NCI-H345 (cell line): ENCODE data around the gene ZNF518A.
A peak's percentile ranks its signal among the peaks of the same experiment; 100 is the strongest.

Source experiments
- DNase-seq: peaks from one replicate; lab custom pipeline; 2025; lab: John Stamatoyannopoulos, UW

Gene ZNF518A

GRCh38 chr10:96129387-96130325 lies at the start of gene ZNF518A:
TSS of gene ZNF518A (plus strand) at chr10:96130297. CDS start at chr10:96156323, 26,026 bp downstream.
- DNase-seq: peak; percentile 94

- DNase-seq: peak; percentile 6
These were observed 47.9 kb upstream of the ZNF518A start for GRCh38 chr10:96082153-96082552.

- no peak for DNase-seq
These were observed 47.3 kb upstream of the ZNF518A start for GRCh38 chr10:96082748-96083147.

- DNase-seq: no peak
These were observed 41.0 kb upstream of the ZNF518A start for GRCh38 chr10:96089116-96089515.

- DNase-seq: peak; percentile 91
These were observed 40.2 kb upstream of the ZNF518A start for GRCh38 chr10:96089670-96090462.

- no peak for DNase-seq
These were observed 39.7 kb upstream of the ZNF518A start for GRCh38 chr10:96090463-96090800.

- DNase-seq: no peak
These were observed 36.9 kb upstream of the ZNF518A start for GRCh38 chr10:96092999-96093767.

GRCh38 chr10:96093948-96094347 lies 36.1 kb upstream of the ZNF518A start:
- no peak for DNase-seq

GRCh38 chr10:96096958-96097357 lies 33.1 kb upstream of the ZNF518A start:
- no peak for DNase-seq

GRCh38 chr10:96097865-96098264 lies 32.2 kb upstream of the ZNF518A start:
- no peak for DNase-seq

- no peak for DNase-seq
These were observed 22.5 kb upstream of the ZNF518A start for GRCh38 chr10:96107623-96108038.

- no peak for DNase-seq
These were observed 17.6 kb upstream of the ZNF518A start for GRCh38 chr10:96112531-96112930.

- peak; percentile 31 for DNase-seq
These were observed 11.3 kb upstream of the ZNF518A start for GRCh38 chr10:96118604-96119450.

GRCh38 chr10:96122824-96123223 lies 7.3 kb upstream of the ZNF518A start:
- DNase-seq: no peak

GRCh38 chr10:96124230-96125141 lies 5.6 kb upstream of the ZNF518A start:
- DNase-seq: no peak

GRCh38 chr10:96125142-96125515 lies 5.0 kb upstream of the ZNF518A start:
- no peak for DNase-seq

- peak; percentile 73 for DNase-seq
These were observed 364 bp downstream of the ZNF518A start for GRCh38 chr10:96130326-96130995.

- no peak for DNase-seq
These were observed 1.5 kb downstream of the ZNF518A start for GRCh38 chr10:96131621-96132020.

- no peak for DNase-seq
These were observed 3.0 kb downstream of the ZNF518A start for GRCh38 chr10:96133135-96133534.

- DNase-seq: no peak
These were observed 6.7 kb downstream of the ZNF518A start for GRCh38 chr10:96136810-96137209.
